Lung (tissue), 12 donors: ENCODE measurements around the gene BTG2. TPM values are rescaled to one million over a fixed set of nuclear protein-coding genes. Genes with fewer than 3 reads are reported as not detected.

Experiments used
- ATAC-seq: fragments of 200-7000 bp; cut with Tn5 transposase; one replicate; pipeline ENCODE4 v1.9.1; 2020; ENCODE audit warnings: moderate number of reproducible peaks; ENCODE audit not compliant: insufficient read depth, low FRiP score
- DNase-seq, 3 donors: peaks; one replicate each; pipeline ENCODE4 v3.0.0-alpha.2; 2013 to 2017
- H3K27ac ChIP-seq, 2 donors: one replicate each; pipeline ENCODE4 v1.5.1; 2013; ENCODE audit warnings: mild to moderate bottlenecking in 2 of 2, moderate library complexity in 2 of 2, control low read depth in 1 of 2, inconsistent platforms in 1 of 2, low read depth in 1 of 2, low read length in 1 of 2
- H3K27me3 ChIP-seq, 3 donors: one replicate each; pipeline ENCODE4 v1.5.1; 2013; ENCODE audit warnings: low read length in 2 of 3; ENCODE audit not compliant: control insufficient read depth in 3 of 3, insufficient read depth in 3 of 3
- H3K36me3 ChIP-seq, 4 donors: one replicate each; pipeline ENCODE4 v1.5.1; 2013; ENCODE audit warnings: low read length in 4 of 4, mild to moderate bottlenecking in 1 of 4, moderate library complexity in 1 of 4; ENCODE audit not compliant: control insufficient read depth in 4 of 4, insufficient read depth in 4 of 4
- H3K4me1 ChIP-seq, 5 donors: one replicate each; pipeline ENCODE4 v1.5.1; 2013; ENCODE audit warnings: low read length in 5 of 5, mild to moderate bottlenecking in 2 of 5, moderate library complexity in 1 of 5; ENCODE audit not compliant: control insufficient read depth in 5 of 5, insufficient read depth in 5 of 5
- H3K4me3 ChIP-seq: one replicate; pipeline ENCODE4 v1.5.1; 2013; ENCODE audit warnings: mild to moderate bottlenecking, control low read depth, moderate library complexity
- H3K9ac ChIP-seq, 2 donors: one replicate each; pipeline ENCODE4 v1.5.1; 2013; ENCODE audit warnings: low read length in 2 of 2, control low read depth in 1 of 2; ENCODE audit not compliant: insufficient read depth in 1 of 2
- H3K9me3 ChIP-seq, 4 donors: one replicate each; pipeline ENCODE4 v1.5.1; 2013; ENCODE audit warnings: low read length in 3 of 4, mild to moderate bottlenecking in 1 of 4, moderate library complexity in 1 of 4; ENCODE audit not compliant: control insufficient read depth in 4 of 4, insufficient read depth in 3 of 4
- WGBS, 2 donors: extraction: QIAGEN DNeasy Blood & Tissue Kit; methylation state at CpG; one replicate each; pipeline ENCODE4 v1.1.7; 2013; 5-methylcytosine and 5-hydroxymethylcytosine counted together
- polyA plus RNA-seq, 2 donors: library from polyadenylated mRNA; stranded (reverse); fragments of 200-250 nt; gene quantifications; one replicate each; pipeline ENCODE4 v1.2.1, GENCODE V29; 2013
- total RNA-seq, 2 donors: library from RNA; depleted of rRNA in 1 of 2; stranded (reverse); fragments of >200 nt in 1 of 2; gene quantifications; one replicate each; pipeline ENCODE4 v1.2.1, GENCODE V29; 2014 to 2021
- TF ChIP-seq, protein P1 (sequence below): IDR thresholded peaks from 2 replicates; pipeline ENCODE4 v1.5.1; 2012; ENCODE audit warnings: mild to moderate bottlenecking; ENCODE audit errors: control extremely low read depth, extremely low read depth
- donor health status: control.
- donor health status: control.
- donor health status: Bipolar disorder and iron deficiency.
- donor health status: healthy.
- donor health status: DM: yes; HTN: yes; CAD: no.

Gene BTG2
- total and polyA plus RNA-seq, 4 donors: 29.1 to 118 (median 73.5) TPM

DNA sequence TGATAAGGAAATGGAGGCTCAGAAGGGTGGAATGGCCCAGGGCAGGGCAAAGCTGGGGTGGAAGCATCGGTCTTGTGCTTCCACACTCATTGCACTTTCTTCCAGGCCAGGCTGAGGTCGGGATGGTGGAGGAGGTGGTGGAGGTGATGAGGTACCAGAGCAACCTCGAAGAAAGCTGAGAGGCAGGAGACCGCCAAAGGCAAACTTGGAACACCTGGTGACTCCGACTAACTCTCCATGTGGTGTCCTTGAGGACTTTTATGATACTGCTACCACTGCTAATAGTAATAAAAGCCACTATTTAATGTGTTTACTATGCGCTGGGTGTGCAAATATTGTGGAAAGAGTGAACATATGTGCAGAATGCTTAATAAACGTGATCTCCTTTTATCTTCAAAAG, 16.9 kb upstream of the BTG2 start:
- no peak for ATAC-seq
- Histone ChIP-seq H3K9ac (no peak overlapping the region), H3K4me1 (peaks cover 16 to 44% (median 32%) of the 10 kb centered on the region in 5 donors)

DNA sequence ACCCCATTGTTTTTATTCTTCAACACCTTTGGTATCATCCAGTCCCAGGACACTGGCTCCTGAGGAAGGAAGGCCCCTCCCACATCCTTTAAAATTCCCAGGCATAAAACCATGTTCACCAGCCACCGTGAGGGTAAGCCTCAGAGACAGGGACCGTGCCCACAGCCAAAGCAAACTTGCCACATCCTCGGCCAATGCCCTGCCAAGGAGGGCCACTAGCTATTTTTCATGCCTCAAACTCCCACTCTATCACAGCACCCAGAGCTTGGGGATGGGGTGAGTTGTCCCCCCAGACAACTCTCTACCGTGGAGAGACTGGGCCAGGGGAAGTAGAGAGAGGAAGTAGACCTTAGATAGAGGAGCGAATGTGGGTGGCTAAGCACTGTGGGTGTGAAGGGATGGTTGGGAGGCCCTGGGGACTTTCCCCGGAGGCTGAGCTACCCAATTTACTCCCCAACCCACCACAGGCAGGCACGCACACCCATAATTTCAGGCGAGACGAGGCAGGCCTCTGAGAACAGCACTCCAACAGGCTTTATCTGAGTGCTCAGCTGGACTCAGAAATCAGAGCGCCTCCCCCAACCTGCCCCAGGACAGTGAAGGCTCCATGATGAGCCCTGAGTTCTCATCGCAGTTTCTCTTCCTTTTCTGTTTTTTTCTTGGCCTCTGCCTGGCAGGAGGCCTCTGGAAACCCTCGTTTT, 15.9 kb upstream of the BTG2 start:
- WGBS, 2 donors: 24 to 29% methylated on average over 12 of the region's 12 CpGs

More for the DNA sequence above, 16.9 kb upstream of the BTG2 start:
- Histone ChIP-seq H3K27me3 (no peaks in the 10 kb centered on the region), H3K36me3 (no peaks in the 10 kb centered on the region), H3K4me3 (no peak overlapping the region), H3K27ac (peak overlapping the region in 1 of 2 donors; percentile 88), H3K9me3 (no peaks in the 10 kb centered on the region)
- TF ChIP-seq, protein P1, sequence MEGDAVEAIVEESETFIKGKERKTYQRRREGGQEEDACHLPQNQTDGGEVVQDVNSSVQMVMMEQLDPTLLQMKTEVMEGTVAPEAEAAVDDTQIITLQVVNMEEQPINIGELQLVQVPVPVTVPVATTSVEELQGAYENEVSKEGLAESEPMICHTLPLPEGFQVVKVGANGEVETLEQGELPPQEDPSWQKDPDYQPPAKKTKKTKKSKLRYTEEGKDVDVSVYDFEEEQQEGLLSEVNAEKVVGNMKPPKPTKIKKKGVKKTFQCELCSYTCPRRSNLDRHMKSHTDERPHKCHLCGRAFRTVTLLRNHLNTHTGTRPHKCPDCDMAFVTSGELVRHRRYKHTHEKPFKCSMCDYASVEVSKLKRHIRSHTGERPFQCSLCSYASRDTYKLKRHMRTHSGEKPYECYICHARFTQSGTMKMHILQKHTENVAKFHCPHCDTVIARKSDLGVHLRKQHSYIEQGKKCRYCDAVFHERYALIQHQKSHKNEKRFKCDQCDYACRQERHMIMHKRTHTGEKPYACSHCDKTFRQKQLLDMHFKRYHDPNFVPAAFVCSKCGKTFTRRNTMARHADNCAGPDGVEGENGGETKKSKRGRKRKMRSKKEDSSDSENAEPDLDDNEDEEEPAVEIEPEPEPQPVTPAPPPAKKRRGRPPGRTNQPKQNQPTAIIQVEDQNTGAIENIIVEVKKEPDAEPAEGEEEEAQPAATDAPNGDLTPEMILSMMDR: no peak
- no peak for DNase-seq
- WGBS, 2 donors: 71 to 87% methylated on average over 7 of the region's 7 CpGs

DNA sequence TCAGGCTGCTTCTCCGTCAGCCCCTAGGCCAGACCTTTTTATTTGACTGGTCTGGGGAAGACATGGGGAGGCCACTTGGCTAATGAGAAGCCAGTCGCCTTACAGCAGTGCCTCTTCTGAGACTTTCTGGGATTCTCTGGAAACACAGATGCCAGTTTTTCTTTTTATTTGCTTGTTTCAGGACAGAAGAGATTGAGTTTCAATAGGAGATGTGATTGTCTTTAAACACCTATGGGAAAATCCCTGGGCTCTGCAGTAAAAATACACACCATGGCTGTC, 15.4 kb upstream of the BTG2 start:
- peak overlapping the region; percentile 93 to 96 for H3K27ac ChIP-seq
- H3K9me3 ChIP-seq: no peaks in the 10 kb centered on the region
- WGBS, 2 donors: 43 to 54% methylated on average over 2 of the region's 2 CpGs
- H3K36me3 ChIP-seq: no peaks in the 10 kb centered on the region
- H3K27me3 ChIP-seq: no peaks in the 10 kb centered on the region
- H3K9ac ChIP-seq: no peak overlapping the region
- H3K4me3 ChIP-seq: no peak overlapping the region
- DNase-seq (no peak), ATAC-seq (no peak)
- TF ChIP-seq, protein P1: no peak
- H3K4me1 ChIP-seq: peaks cover 16 to 40% (median 36%) of the 10 kb centered on the region in 5 donors

More for the DNA sequence above, 15.9 kb upstream of the BTG2 start:
- no peak overlapping the region for H3K4me3 ChIP-seq
- DNase-seq (no peak), ATAC-seq (peak; percentile 42)
- TF ChIP-seq, protein P1: no peak
- H3K9ac ChIP-seq: no peak overlapping the region
- H3K9me3 ChIP-seq: no peaks in the 10 kb centered on the region
- H3K36me3 ChIP-seq: no peaks in the 10 kb centered on the region
- H3K27ac ChIP-seq: peak overlapping the region; percentile 93 to 96
- H3K27me3 ChIP-seq: no peaks in the 10 kb centered on the region
- H3K4me1 ChIP-seq: peaks cover 16 to 43% (median 36%) of the 10 kb centered on the region in 5 donors
